K562 (cell line): ENCODE data around the gene TADA2A. TPM values are rescaled to one million over a fixed set of nuclear protein-coding genes. Genes with fewer than 3 reads are reported as not detected.
A peak's percentile ranks its signal among the peaks of the same experiment; 100 is the strongest.

Experiments
- CBX3 ChIP-seq, 2 experiments: IDR thresholded peaks; 1 replicate in 1 of 2; 2 replicates in 1 of 2; pipeline ENCODE4 v1.6.1; 2012; ENCODE audit warnings: inconsistent platforms in 2 of 2, low read length in 2 of 2, borderline replicate concordance in 1 of 2, control low read depth in 1 of 2
- ERF ChIP-seq: fragments of 450-650 bp; formaldehyde crosslinking; IDR thresholded peaks from 2 replicates; pipeline ENCODE4 v1.4.0; 2020; ENCODE audit warnings: mild to moderate bottlenecking, mixed read lengths
- FOXA1 ChIP-seq: fragments of 450-650 bp; IDR thresholded peaks from 2 replicates; pipeline ENCODE4 v1.6.1; 2016; ENCODE audit warnings: mild to moderate bottlenecking, borderline replicate concordance
- MAFG ChIP-seq: fragments of 450-650 bp; conservative IDR thresholded peaks from 2 replicates; pipeline ENCODE4 v1.6.1; 2016; ENCODE audit warnings: missing genetic modification characterization, missing compliant biosample characterization
- MAFK ChIP-seq: IDR thresholded peaks from 2 replicates; pipeline ENCODE4 v1.6.1; 2011; ENCODE audit warnings: low read length, improper control_type of control experiment
- MCM7 ChIP-seq, 2 experiments: fragments of 450-650 bp; IDR thresholded peaks; 2 replicates each; pipeline ENCODE4 v1.6.1; 2016 to 2018
- MIER1 ChIP-seq: fragments of 450-650 bp; IDR thresholded peaks from 2 replicates; pipeline ENCODE4 v1.6.1; 2016; ENCODE audit warnings: antibody characterized with exemption, mild to moderate bottlenecking, low read depth
- NFIC ChIP-seq: fragments of 450-650 bp; IDR thresholded peaks from 2 replicates; pipeline ENCODE4 v1.6.1; 2017; ENCODE audit warnings: mild to moderate bottlenecking, inconsistent platforms
- NR3C1 ChIP-seq: sonication (generic); formaldehyde crosslinking; IDR thresholded peaks from 2 replicates; pipeline ENCODE4 v1.8.1; 2022; ENCODE audit warnings: missing genetic modification reagents
- PCBP2 ChIP-seq: fragments of 200-400 bp; formaldehyde crosslinking; IDR thresholded peaks from 2 replicates; pipeline ENCODE4 v1.6.1; 2018; ENCODE audit warnings: low read length, low read depth, mild to moderate bottlenecking, moderate library complexity; ENCODE audit not compliant: poor library complexity, severe bottlenecking
- ZNF644 ChIP-seq: fragments of 200-800 bp; sonication (Bioruptor generic); IDR thresholded peaks from 2 replicates; pipeline ENCODE4 v1.6.1; 2016; ENCODE audit warnings: low read depth, missing genetic modification characterization, missing compliant biosample characterization
- polyA plus RNA-seq, 8 experiments: library from polyadenylated mRNA; depleted of rRNA in 4 of 8; stranded (reverse) in 5 of 8; unstranded in 3 of 8; fragments of >200 nt; fragmentation: Nextera tagmentation in 2 of 8; fragmentation: Illumina TruSeq in 1 of 8; extraction: Ambion mirVana in 2 of 8; extraction: Trizol in 1 of 8; gene quantifications; 2 replicates each; pipeline versions ENCODE4 v1.2.1 to v1.2.3, GENCODE V29; 2011 to 2014; ENCODE audit warnings: inconsistent platforms in 1 of 8, missing spikeins in 1 of 8
- total RNA-seq, 7 experiments: library from RNA; depleted of rRNA in 6 of 7; stranded (reverse); fragments of >200 nt in 6 of 7; fragmentation: Illumina TruSeq in 2 of 7; extraction: Trizol in 2 of 7; gene quantifications; 2 replicates each; pipeline versions ENCODE4 v1.2.1 to v1.2.3, GENCODE V29; 2011 to 2021; ENCODE audit warnings: low replicate concordance in 1 of 7
- TF ChIP-seq, protein P1 (sequence below): fragments of 250-450 bp; sonication (Bioruptor Pico); IDR thresholded peaks from 2 replicates; pipeline ENCODE4 v1.9.0; 2021; ENCODE audit warnings: mild to moderate bottlenecking, inconsistent platforms
- TF ChIP-seq, protein P2 (sequence below): IDR thresholded peaks from 2 replicates; pipeline ENCODE4 v1.6.1; 2011; ENCODE audit warnings: borderline replicate concordance, low read depth, mild to moderate bottlenecking, moderate library complexity, low read length; ENCODE audit not compliant: insufficient read depth, poor library complexity, severe bottlenecking
- TF ChIP-seq, protein P3 (sequence below): sonication (generic); formaldehyde crosslinking; IDR thresholded peaks from 2 replicates; pipeline ENCODE4 v1.8.0; 2022; ENCODE audit warnings: missing genetic modification reagents, mild to moderate bottlenecking, borderline replicate concordance
- TF ChIP-seq, protein P4 (sequence below): fragments of 450-650 bp; formaldehyde crosslinking; conservative IDR thresholded peaks from 2 replicates; pipeline ENCODE4 v1.4.0; 2022; ENCODE audit warnings: mild to moderate bottlenecking, missing genetic modification characterization
- TF ChIP-seq, protein P5 (sequence below): IDR thresholded peaks from 2 replicates; pipeline ENCODE4 v1.6.1; 2016; ENCODE audit warnings: missing genetic modification characterization, missing compliant biosample characterization

The TADA2A gene
- total and polyA plus RNA-seq, 9 of the 15 experiments (the other 6 are each of a cell fraction or from before 2014, with no cell fraction given), result 13.8 to 37.7 (median 25.0) TPM

DNA sequence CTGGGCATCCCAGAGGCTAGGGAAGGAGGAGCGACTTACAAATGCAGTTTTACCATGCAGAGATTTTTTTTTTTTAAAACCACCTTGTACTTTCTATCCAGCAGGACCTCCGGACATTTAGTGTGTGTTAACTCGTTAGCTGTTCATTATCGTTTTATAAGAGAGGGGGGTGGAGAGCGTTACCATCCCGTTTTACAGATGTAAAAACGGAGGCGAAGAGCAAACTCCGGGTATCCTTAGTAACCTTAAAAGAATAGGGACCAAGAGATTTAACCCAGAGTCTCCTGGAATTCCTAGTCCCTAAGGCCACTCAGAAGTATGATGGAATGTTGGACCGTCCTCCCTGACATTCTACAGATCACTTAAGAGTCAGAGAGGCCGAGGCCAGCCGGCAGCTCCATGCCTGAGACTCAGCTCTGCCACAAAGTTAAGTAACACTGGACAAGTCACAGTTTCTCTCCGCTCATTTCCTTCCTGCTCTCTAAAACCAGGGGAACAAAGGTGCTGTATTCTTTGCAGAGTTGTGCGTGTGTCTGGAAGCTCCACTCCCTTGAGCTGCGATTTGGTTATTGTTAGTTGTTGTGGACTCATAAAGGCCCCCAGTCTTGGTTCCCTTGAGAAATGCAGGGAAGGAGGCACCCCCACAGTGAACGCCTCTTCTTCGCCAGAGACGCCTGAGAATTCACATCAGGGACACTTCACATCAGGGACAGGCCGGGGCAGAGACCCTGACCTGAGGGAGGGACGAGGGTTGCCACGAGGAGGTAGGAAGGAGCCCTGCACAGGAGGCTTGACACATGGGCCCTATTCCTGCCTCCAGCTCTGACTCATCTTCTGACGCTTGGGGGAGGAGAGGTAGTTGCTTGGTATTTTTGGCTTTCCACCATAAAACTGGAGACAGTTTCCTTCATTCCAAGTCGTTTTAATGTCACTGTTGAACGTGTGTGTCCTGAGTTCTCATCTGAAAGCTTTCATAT, 84.2 kb downstream of the TADA2A start (continued):
- TF ChIP-seq, protein P1, sequence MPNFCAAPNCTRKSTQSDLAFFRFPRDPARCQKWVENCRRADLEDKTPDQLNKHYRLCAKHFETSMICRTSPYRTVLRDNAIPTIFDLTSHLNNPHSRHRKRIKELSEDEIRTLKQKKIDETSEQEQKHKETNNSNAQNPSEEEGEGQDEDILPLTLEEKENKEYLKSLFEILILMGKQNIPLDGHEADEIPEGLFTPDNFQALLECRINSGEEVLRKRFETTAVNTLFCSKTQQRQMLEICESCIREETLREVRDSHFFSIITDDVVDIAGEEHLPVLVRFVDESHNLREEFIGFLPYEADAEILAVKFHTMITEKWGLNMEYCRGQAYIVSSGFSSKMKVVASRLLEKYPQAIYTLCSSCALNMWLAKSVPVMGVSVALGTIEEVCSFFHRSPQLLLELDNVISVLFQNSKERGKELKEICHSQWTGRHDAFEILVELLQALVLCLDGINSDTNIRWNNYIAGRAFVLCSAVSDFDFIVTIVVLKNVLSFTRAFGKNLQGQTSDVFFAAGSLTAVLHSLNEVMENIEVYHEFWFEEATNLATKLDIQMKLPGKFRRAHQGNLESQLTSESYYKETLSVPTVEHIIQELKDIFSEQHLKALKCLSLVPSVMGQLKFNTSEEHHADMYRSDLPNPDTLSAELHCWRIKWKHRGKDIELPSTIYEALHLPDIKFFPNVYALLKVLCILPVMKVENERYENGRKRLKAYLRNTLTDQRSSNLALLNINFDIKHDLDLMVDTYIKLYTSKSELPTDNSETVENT (CRISPR knock-in tag), result no peak
- no peak for TF ChIP-seq FOXA1
- no peak for TF ChIP-seq MAFG
- TF ChIP-seq ERF (CRISPR knock-in tag), result no peak
- TF ChIP-seq CBX3 (IDR thresholded peaks at IDR 0.05; ENCODE audit: borderline replicate concordance in 1 of 2, low read length in 2 of 2), result peak in 1 of 2 experiments; percentile 58; a peak in 1 of 3 replicates
- no peak for TF ChIP-seq PCBP2
- TF ChIP-seq MIER1, result 0 out of 2 replicates have a peak, but pooled peaks have one; percentile 42
- TF ChIP-seq MAFK, result 0 out of 2 replicates have a peak, but pooled peaks have one; percentile 12
- TF ChIP-seq, protein P2, sequence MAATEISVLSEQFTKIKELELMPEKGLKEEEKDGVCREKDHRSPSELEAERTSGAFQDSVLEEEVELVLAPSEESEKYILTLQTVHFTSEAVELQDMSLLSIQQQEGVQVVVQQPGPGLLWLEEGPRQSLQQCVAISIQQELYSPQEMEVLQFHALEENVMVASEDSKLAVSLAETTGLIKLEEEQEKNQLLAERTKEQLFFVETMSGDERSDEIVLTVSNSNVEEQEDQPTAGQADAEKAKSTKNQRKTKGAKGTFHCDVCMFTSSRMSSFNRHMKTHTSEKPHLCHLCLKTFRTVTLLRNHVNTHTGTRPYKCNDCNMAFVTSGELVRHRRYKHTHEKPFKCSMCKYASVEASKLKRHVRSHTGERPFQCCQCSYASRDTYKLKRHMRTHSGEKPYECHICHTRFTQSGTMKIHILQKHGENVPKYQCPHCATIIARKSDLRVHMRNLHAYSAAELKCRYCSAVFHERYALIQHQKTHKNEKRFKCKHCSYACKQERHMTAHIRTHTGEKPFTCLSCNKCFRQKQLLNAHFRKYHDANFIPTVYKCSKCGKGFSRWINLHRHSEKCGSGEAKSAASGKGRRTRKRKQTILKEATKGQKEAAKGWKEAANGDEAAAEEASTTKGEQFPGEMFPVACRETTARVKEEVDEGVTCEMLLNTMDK, result no peak
- 0 out of 2 replicates have a peak, but pooled peaks have one; percentile 25 for TF ChIP-seq NFIC
- TF ChIP-seq, protein P3, sequence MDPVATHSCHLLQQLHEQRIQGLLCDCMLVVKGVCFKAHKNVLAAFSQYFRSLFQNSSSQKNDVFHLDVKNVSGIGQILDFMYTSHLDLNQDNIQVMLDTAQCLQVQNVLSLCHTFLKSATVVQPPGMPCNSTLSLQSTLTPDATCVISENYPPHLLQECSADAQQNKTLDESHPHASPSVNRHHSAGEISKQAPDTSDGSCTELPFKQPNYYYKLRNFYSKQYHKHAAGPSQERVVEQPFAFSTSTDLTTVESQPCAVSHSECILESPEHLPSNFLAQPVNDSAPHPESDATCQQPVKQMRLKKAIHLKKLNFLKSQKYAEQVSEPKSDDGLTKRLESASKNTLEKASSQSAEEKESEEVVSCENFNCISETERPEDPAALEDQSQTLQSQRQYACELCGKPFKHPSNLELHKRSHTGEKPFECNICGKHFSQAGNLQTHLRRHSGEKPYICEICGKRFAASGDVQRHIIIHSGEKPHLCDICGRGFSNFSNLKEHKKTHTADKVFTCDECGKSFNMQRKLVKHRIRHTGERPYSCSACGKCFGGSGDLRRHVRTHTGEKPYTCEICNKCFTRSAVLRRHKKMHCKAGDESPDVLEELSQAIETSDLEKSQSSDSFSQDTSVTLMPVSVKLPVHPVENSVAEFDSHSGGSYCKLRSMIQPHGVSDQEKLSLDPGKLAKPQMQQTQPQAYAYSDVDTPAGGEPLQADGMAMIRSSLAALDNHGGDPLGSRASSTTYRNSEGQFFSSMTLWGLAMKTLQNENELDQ (CRISPR knock-in tag), result no peak
- TF ChIP-seq, protein P4, sequence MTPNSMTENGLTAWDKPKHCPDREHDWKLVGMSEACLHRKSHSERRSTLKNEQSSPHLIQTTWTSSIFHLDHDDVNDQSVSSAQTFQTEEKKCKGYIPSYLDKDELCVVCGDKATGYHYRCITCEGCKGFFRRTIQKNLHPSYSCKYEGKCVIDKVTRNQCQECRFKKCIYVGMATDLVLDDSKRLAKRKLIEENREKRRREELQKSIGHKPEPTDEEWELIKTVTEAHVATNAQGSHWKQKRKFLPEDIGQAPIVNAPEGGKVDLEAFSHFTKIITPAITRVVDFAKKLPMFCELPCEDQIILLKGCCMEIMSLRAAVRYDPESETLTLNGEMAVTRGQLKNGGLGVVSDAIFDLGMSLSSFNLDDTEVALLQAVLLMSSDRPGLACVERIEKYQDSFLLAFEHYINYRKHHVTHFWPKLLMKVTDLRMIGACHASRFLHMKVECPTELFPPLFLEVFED, result no peak
- TF ChIP-seq, protein P5, sequence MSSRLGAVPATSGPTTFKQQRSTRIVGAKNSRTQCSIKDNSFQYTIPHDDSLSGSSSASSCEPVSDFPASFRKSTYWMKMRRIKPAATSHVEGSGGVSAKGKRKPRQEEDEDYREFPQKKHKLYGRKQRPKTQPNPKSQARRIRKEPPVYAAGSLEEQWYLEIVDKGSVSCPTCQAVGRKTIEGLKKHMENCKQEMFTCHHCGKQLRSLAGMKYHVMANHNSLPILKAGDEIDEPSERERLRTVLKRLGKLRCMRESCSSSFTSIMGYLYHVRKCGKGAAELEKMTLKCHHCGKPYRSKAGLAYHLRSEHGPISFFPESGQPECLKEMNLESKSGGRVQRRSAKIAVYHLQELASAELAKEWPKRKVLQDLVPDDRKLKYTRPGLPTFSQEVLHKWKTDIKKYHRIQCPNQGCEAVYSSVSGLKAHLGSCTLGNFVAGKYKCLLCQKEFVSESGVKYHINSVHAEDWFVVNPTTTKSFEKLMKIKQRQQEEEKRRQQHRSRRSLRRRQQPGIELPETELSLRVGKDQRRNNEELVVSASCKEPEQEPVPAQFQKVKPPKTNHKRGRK (tag), result no peak
- TF ChIP-seq NR3C1 (CRISPR knock-in tag), result no peak
- no peak for TF ChIP-seq MCM7 (IDR thresholded peaks at IDR 0.05)
- TF ChIP-seq ZNF644, result no peak
